GM19438 (cell line): Measurements from ENCODE around the gene RPS14.

Experiments used
- ATAC-seq: cut with Tn5 transposase; IDR thresholded peaks from one replicate; pipeline ENCODE4 v1.9.1; 2021; ENCODE audit warnings: low read depth; ENCODE audit not compliant: unreplicated experiment

Gene RPS14

DNA sequence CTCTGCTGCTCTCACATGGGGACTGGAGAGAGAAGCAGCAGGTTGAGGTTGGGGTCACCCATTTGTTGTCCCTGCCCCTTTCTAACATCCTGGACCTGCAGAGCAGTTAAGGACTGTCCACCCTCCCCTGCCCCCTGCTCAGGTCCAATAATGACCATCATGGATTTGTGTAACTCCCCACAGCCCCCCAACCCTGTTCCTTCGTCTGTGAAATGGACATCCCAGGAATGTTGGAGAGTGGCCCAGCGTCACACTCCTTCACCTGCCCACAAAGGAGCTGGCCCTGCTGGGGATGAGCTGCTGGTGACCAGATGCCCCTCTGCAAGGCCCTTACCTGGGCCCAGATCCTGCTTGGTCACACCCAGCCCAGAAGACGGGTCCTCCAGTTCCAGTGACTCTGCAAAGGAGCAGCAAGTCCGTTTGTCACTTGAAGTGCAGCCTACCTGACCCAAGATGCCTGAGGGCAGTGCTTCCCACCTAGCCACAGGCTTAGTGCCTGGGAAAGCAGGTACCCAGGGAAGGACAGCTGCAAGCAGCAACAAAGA, 47.2 kb downstream of the RPS14 start:
- no peak for ATAC-seq

DNA sequence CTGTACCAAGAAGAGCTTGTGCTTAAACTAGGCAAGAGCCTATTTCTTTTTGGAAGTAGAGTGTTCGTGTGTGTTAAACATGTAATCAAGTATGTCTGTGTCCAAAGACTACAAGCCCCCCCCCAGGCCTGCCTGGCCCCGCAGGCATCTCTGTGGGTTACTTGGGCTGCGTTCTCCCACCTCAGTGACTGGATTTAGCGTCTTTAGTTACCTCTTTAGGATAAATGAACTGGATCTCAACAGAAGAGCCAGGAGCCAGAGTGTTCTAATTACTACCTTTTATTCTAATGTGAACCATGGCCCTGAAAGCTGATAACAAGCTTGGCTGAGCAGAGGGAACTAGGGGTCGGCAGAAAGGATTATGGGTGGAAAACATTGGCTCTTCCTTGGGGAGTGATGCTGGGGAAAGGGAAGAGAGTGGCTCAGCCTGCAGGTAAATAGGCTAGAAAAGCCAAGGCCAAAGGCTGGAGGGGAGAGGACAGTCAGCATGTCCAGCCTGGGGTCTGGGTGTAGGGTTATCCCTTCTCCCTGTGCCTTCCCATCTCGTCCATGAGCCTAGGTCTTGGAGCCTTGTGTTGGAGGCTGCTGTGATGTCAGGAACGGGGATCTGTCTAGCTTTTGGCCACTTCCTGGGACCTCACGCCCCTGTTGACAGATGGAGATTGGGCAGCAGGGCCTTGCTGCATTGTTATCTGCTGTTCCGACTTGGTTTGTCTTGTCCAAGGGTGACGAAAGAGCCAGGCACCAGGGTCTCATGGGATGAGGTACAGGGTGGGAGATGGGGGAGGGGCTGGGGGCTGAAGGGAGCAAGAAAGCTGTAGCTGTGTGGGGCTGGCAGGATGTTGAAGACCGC, 47.9 kb downstream of the RPS14 start:
- no peak for ATAC-seq

DNA sequence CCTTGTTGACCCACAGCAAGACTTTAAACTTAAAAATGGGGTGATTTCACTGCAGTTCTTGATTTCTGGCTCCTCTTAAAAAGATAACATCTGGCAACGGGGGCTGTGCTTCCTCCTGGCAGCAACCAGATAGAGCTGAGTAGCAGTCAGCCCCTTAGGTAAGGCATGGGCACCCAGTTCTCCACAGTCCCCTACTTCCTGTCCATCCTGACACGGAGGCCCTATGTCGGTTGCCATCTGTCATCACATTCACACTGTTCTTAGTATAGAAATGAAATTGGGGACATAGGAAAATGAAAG, 48.5 kb downstream of the RPS14 start:
- ATAC-seq, result no peak

DNA sequence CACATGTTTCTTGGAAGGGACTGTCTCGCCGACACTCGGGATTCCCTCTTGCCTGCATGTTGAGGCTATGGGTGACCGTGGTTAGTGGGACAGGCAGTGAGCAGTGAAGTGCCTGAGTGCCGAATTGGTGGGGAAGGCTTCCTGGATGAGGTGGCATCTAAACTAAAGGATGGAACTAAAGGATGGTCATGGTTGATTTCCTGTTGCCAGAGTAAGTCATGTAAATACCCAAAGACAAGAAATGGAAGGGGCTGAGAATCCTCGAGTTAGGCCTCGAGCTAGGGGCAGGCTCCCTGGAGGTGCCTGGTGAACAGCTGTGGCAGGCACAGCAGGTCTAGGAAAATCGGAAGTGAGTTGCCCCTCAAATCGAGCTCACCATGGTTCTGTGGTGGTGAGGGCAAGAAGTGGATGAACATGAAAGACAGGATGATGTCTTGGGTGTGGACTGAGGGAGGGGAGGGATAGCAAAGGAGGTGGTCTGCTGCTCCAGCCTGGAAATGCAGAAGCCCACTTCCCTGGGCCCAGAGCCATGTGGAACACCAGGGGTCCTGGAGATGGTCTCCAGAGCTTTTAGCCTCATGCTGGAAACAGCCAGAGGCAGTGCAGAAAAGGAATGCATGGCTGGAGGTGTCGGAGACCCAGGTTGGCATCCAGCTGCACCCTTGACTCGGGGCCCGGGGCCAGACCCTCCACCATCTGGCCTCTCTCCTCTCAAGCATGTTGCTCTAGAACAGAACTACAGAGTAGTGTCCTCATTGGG, 49.0 kb downstream of the RPS14 start:
- ATAC-seq, result no peak

DNA sequence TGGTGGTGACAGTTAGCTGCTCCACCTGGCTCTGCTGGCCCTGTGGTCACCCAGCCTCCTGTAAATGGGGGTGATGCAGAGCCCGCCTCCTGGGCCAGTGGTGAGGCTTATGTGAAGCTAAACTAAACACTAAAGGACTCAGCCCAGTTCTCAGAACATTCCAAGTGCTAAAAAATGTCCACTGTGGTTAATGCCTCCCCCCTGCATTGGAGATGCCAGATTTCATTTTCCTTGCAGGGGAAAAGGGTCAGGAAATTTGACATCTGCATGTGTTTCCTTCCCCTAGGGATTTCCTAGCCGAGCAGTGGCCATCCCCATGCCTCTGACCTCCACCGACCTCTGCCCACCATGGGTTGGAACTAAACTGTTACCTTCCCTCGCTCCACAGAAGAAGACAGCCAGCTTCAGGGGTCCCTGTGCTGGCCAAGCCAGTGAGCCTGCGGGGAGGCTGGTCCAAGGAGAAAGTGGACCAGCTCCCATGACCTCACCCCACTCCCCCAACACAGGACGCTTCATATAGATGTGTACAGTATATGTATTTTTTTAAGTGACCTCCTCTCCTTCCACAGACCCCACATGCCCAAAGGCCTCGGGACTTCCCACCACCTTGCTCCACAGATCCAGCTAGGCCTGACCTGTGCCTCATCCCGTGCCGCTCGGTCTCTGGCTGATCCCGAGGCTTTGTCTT, 49.9 kb downstream of the RPS14 start:
- no peak for ATAC-seq

DNA sequence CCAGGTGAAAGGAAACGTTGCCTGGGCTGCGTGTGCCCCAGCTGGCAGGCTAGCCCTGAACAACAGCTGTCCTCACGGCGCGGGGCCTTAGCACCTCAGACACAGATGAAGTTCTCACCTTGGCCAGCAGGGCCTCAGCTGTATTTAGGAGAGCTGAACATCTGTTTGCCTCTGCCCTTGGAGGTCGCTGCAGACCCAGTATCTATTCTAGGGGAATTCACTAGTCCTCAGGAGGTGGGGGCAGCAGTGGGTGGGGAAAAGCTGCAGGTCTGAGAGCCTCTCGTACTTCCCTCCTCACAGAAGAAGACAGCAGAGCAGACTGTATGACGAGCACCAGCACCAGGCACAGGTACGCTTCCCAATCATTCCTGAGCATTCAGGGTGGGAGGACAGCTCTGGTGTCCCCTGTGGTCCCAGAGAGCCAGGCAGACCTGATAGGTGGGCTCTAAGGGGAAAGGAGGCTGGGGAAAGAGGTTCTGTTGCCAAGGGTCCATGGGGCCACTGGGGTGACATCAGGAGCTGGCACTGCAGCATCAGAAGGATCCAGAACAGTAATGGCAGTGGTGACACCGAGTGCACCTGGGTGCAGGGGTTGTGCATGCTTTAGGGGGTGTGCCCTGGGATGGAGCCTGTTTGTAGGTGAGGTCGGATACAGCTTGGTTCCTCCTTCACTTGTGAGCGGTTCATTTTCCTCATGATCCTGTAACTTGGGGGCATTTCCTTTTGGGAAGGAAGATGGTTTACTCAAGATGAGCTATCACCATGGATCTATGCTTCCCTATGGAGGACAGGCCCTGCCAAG, 50.6 kb downstream of the RPS14 start:
- ATAC-seq, result peak; percentile 47

DNA sequence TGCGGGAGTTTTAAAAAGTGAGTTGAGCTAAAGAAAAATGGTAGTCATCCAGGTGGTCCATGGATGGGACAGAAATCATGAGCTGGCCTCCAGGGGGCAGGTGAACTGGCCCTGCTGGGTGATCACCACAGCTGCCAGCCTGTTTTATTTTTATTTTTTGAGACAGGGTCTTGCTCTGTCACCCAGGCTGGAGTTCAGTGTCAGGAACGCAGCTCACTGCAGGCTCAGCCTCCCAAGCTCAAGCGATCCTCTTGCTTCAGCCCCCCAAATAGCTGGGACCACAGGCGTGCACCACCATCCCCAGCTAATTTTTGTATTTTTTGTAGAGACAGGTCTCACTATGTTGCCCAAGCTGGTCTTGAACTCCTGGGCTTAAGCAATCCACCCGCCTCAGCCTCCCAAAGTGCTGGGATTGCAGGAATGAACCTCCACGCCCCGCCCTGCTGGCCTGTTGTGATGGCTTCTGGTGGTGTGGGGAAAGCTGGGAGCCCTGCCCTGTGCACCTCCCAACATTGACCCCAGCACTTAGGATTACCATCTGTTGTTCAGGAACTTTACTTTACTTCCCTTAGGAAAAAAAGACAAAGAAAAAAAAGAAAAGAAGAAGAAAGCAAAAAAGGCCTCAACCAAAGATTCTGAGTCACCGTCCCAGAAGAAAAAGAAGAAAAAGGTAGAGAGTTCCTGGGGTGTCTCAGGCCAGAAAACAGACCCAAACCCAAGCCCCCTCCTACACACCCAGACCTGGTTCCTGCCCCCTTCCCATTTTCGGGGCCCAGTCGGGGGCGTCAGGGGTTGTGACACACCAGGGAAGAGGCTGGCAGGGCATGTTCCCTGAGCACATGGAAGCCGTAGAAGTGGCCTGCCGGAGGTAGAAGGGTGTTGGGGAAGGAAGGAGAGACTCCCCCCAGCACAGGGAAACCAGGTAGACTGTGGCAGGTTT, 51.5 kb downstream of the RPS14 start:
- ATAC-seq, result no peak

DNA sequence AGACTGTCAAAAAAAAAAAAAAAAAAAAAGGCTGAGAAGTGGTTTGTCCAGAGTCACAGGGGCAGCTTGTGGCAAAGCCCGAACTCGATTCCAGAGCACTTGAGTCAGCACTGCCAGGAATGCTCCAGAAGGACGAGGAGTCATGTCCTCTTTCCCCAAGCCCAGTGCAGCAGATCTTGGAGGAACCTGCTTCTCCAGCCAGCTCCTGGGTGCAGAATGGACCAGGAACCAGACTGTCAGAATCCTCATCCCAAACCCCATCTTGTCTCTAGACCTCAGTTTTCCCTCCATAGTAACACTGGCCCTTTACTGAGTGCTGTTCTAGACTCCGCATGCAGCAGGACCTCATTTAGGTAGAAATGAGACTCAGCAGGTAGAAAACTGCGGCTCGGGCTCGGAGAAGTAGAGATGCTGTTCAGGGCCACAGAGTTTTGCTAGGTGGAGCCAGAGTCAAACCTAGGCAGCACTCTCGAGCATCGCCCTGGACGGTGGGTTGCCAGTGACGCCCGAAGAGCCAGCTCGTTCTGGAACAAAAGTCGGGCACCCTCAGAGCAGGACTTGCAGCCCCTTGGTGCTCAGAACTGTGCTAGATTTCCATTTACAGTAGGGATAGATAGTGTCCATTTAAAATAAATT, 52.3 kb downstream of the RPS14 start:
- ATAC-seq, result no peak

DNA sequence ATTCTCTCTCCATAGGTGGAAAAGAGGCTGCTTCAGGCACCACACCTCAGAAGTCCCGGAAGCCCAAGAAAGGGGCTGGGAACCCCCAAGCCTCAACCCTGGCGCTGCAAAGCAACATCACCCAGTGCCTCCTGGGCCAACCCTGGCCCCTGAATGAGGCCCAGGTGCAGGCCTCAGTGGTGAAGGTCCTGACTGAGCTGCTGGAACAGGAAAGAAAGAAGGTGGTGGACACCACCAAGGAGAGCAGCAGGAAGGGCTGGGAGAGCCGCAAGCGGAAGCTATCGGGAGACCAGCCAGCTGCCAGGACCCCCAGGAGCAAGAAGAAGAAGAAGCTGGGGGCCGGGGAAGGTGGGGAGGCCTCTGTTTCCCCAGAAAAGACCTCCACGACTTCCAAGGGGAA, 53.3 kb downstream of the RPS14 start:
- no peak for ATAC-seq

DNA sequence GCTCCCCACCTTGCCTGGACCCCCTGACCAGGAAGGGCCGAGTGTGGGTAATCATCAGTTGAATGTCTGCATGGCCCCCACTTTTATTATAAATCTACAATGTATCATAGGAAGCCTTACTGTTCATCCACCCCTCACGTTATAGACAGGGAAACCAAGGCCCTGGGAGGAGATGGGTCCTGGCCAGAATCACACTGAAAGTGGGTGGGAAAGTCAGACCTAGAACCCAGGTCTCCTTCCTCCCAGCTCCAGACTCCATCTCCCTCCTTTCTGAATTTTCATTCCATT, 53.9 kb downstream of the RPS14 start:
- ATAC-seq, result no peak

DNA sequence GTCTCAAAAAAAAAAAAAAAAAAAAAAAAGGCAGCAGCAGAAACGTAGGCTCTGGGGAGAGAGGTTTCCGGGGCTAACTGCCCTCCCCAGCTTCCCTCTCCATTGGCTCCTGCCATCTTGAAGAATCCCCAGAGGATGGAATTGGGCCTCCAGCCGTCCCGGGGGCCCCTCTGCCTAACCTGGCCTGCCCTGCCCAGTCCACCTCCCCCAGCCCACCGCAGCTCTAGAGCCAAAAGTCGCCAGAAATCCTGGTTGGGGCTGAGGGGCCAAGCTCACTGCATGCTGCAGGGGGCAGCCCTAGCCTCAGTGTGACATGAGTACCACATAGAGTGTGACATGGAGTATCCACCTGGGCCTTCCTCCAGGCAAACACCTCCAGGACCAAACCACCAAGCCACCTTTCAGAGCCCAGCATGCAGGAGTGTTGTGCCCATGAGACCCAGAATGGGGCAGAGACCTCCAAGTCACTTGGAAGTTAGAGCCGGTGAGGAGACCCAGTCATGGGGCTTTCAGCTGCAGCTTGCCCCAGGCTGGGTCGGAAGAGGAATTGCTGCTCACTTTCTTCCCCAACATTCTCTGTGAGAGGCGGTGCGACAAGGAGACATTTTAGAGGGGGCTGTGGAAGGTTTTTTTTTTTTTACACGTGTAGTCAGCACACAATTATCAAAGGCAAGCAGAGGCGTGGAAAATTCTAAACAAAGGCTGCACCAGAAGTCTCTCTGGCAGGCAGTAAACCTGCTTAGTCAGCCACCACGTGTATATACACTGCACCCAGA, 54.4 kb downstream of the RPS14 start:
- no peak for ATAC-seq

DNA sequence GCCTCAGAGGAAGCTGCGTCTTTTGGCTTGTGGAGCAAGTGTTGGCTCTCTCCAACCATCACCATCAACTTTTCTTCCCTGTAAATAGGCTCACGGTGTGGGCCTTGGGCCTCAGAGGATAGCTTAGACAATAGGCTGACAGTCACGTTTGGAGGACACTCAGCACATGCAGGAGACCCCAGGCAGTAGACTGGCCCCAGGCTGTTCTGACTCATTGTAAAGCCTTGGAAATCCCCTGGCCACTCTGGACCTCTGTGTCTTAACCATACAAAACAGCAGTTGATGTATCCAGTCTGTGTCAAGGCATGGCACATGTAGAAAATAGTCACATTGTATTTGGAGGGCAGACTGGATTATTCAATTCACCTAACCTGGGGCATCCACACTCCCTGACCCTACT, 55.4 kb downstream of the RPS14 start:
- ATAC-seq, result no peak

DNA sequence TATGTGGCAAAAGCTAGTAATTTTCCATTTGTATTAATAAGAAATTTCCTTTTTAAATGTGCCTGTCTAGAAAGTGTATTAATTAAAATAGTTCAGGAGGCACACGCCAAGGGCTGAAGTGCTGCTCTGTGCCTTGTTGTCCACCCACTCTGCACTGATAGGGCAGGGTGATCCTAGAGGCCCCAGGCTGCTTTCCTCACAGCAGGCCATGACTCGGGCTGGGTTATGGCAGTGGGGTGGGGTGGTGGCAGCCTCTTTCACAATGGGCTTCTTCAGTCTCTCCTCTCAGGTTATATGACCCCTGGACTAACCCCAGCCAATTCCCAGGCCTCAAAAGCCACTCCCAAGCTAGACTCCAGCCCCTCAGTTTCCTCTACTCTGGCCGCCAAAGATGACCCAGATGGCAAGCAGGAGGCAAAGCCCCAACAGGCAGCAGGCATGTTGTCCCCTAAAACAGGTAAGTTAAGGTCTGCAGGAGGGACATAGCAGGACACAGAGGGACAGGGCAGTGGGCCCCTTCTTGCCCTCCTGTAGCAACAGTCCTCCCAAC, 56.4 kb downstream of the RPS14 start:
- ATAC-seq, result no peak

DNA sequence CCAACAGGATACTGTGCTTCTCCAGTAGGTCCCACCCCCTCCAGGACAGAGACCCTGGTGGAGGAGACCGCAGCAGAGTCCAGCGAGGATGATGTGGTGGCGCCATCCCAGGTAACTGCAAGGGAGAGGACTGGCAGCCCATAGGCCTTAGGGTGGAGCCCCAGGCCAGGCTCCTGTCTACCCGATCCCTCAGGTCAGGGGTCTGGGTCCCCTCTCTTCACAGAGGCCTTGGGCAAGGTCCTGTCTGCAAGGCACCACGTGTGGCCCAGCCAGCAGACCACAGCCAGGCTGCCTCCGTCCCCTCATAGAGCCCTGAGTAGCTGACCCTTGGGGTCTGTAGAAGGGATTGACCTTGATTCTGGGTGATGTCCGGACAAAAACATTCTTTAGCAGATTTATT, 56.9 kb downstream of the RPS14 start:
- ATAC-seq, result no peak
